Cardiac fibroblast (primary cell): Measurements from ENCODE around the gene ASAP2.

Experiments
- DNase-seq, 2 donors: peaks; one replicate each; pipeline versions ENCODE4 v3.0.0 to v3.0.0-alpha.2; 2010; ENCODE audit warnings: low read depth in 2 of 2
- H3K4me3 ChIP-seq, 2 donors: replicated peaks in 1 of 2; 1 replicate in 1 of 2; 2 replicates in 1 of 2; pipeline ENCODE4 v1.5.1; 2011; ENCODE audit warnings: low read depth in 2 of 2, low read length in 2 of 2, mild to moderate bottlenecking in 2 of 2, moderate library complexity in 1 of 2
- TF ChIP-seq, protein P1 (sequence below): IDR thresholded peaks from one replicate; pipeline ENCODE4 v1.5.1; 2011; ENCODE audit warnings: low read depth, mild to moderate bottlenecking, low read length, inconsistent platforms

ASAP2 gene

DNA sequence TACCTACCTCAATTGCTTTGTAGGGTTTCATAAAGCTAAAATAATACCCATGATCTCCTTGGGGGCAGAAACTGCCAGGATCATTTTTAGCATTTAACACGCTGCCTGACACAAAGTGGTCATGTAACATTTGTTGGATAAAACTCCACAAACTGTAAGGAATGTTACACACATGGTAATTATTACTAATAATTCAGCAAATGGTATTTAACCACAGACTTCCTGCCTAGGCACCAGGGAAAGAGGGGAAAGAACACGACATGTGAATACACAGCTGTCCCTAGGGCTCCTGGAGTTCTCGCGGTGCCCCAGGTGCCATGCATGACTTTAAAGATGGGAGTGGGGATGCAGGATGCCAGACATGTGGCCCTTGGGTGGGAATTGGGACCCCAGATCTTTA, 43.5 kb downstream of the ASAP2 start:
- H3K4me3 ChIP-seq, result no peak overlapping the region
- DNase-seq, result peak in 1 of 2 donors; percentile 54

DNA sequence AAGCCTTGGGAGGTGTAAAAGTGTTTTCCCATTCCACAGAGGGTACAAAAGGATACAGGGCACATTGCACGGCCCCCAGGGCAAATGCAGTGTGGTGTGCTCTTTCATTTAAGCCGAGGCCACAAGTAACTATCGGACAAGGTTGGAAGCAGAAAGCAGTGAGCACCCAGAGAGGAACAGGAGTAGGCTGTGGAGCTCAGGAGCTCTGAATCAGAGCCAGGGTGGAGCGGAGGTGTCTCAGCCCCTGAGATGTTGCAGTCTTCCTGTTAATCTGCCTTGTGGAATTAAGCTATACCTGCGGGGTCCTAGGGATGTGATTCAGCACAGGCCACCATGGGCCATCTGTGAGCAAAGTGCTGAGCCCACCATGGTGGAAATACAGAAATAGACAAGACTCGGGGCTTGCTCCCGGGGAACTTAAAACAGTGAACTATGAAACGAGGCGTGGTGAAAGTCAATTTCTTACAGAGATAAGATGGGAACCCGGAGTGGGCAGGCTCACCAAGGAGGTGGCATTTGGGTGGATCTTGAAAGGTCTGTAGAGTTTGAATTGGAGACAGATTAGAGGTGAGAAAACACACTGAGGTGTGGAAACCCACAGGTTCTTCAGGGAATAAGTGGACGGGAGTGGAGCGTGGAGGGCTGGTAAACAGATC, 44.0 kb downstream of the ASAP2 start:
- TF ChIP-seq, protein P1, sequence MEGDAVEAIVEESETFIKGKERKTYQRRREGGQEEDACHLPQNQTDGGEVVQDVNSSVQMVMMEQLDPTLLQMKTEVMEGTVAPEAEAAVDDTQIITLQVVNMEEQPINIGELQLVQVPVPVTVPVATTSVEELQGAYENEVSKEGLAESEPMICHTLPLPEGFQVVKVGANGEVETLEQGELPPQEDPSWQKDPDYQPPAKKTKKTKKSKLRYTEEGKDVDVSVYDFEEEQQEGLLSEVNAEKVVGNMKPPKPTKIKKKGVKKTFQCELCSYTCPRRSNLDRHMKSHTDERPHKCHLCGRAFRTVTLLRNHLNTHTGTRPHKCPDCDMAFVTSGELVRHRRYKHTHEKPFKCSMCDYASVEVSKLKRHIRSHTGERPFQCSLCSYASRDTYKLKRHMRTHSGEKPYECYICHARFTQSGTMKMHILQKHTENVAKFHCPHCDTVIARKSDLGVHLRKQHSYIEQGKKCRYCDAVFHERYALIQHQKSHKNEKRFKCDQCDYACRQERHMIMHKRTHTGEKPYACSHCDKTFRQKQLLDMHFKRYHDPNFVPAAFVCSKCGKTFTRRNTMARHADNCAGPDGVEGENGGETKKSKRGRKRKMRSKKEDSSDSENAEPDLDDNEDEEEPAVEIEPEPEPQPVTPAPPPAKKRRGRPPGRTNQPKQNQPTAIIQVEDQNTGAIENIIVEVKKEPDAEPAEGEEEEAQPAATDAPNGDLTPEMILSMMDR, result no peak
- no peak for DNase-seq
- no peak overlapping the region for H3K4me3 ChIP-seq

More for the DNA sequence above, 43.5 kb downstream of the ASAP2 start:
- TF ChIP-seq, protein P1, result no peak

DNA sequence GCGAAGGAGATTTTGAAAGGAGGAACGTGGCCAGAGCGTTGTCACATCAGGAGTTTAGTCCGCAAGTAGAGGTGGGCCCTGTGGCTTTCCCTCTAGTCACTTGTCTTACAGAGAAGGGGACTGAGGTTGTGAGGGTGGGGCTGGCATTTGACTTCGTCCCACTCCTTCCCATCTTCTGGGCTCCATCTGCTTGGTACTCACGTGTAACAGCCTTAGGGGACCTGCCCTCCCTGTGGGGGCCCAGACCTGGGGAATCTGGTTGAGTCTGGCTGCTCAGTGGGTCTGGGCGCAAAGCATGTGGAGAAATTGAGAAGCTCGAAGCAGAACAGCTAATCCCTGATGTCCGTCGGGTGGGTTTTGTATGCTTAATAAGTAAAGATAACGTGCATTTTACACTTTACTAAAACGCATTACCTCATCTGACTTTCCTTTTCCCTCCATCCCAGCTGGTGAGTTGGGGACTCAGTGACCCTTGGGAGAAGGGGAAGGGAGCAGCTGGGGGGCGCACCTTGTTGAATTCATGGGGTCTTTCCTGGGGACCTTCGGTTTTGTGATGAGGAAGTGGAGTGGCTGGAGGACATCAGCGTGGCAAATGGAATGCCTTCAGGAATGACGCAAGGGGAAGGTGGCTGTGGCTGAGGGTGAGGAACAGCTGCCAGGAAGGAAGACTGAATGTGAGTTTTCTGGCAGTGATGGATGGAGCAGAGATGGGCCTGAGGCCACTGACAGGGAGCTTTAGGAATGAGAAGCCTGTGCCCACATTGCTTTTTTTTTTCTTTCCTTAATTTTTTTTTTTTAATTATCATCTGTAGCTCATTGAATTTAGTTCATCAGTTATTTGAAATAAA, 44.8 kb downstream of the ASAP2 start:
- TF ChIP-seq, protein P1, result no peak
- DNase-seq, result peak; percentile 70 to 84
- peak overlapping the region in 1 of 2 donors; percentile 15 for H3K4me3 ChIP-seq

DNA sequence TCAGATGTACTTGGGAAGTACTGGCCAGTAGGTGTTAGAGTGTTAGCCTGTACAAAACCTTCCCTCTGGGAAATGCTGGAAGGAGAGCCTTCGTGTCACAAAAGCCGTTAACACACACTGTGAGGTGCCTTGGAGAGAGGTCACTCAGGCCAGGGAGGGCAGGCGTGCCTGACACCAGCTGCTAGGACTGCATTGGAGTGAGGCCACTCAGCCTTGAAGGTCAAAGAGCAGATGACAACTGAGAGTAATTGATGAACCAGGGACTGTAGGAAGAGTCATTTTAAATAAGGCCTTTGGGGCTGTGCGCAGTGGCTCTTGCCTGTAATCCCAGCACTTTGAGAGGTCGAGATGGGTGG, 45.4 kb downstream of the ASAP2 start:
- no peak for DNase-seq
- TF ChIP-seq, protein P1, result no peak
- H3K4me3 ChIP-seq, result no peak overlapping the region

DNA sequence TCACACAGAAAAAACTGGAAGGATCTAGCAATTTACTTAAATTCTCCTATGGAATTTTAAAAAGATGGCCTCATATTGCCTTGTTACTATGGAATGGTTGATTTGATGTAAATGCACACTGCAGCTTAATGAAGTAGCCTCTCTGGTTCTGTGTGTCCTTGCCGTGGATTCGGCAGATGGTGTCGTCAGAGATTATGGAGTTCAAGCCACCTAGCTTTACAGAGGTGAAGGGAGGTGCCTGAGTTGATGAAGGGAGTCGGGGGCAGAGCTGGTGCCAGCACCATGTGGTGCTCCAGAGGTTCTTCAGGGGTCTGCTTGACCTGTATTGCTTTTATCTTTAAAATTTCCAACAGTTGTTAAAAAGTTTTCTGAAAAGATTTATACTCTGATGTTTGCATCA, 48.8 kb downstream of the ASAP2 start:
- no peak overlapping the region for H3K4me3 ChIP-seq
- TF ChIP-seq, protein P1, result no peak
- no peak for DNase-seq

DNA sequence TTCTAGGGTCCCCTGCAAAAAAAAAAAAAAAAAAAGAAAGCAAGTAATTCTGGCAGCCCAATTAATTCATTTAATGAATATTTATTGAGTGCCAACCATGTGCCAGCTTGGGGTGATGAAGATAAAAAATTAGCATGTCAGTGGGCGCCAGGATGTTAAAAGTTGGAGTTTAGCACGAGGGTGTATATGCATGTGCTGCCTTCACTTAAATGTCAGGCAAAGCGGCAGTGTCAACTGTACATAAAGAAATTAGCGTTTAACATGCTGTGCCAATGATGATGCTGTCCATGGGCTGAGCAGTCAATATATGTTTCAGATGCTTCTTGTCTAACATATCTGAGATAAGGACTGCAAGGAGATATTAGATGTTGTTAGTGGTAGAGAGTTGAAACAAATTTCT, 49.5 kb downstream of the ASAP2 start:
- no peak for DNase-seq
- TF ChIP-seq, protein P1, result no peak
- no peak overlapping the region for H3K4me3 ChIP-seq
